ENCODE results near the gene STRBP. TPM values are rescaled to one million over a fixed set of nuclear protein-coding genes. Genes with fewer than 3 reads are reported as not detected.
"Not testable (repeated sequence)": the region's sequence is repeated elsewhere in the genome, so short reads cannot be mapped to it uniquely, and the experiment has no call there.

STRBP gene
- total RNA-seq, 1 donor from 2014 or later = 29.8 TPM

DNA sequence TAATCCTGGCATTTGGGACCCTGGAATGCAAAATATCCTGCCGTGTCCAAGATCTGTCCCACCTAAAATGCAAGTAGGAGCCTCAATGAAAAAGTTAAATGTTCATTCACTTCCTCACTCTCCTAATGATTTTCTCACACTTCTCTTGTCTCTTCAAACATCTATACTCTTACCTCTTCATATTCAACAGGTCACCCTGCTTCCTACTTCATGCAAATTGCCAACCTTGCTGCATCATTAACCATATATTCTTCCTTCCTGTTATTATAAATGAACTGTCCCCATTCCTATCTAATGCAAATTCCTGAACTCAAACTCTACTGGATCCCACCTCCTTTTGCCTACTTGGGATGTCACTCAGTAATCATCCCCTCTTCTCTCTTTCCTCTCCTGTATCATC, 74.4 kb downstream of the STRBP start:
- DNase-seq (ENCODE audit: low spot score) = no peak

- no peak for DNase-seq (ENCODE audit: low spot score)
Observed at GRCh38 chr9:123191680-123192079, 76.7 kb downstream of the STRBP start.

- no peak for DNase-seq (ENCODE audit: low spot score)
Observed at GRCh38 chr9:123191260-123191659, 77.1 kb downstream of the STRBP start.

DNA sequence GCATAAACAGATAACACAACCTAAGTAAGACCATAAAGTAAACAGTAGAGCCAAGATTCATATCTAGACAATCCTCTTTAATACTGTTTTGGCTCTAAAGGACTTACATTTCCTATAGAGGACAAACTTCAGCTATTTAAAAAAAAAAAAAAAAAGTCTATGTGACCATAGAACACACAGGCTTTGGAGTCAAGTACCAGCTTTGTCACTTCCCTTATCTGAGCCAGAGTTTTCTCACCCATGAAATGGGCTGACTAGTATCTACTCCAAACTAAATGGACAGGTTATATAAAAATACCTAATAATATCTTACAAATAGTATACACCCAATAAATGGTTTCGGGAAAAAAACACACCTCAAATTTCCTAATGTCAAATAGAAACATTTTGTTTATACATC, 81.3 kb downstream of the STRBP start:
- DNase-seq (ENCODE audit: low spot score) = no peak

DNA sequence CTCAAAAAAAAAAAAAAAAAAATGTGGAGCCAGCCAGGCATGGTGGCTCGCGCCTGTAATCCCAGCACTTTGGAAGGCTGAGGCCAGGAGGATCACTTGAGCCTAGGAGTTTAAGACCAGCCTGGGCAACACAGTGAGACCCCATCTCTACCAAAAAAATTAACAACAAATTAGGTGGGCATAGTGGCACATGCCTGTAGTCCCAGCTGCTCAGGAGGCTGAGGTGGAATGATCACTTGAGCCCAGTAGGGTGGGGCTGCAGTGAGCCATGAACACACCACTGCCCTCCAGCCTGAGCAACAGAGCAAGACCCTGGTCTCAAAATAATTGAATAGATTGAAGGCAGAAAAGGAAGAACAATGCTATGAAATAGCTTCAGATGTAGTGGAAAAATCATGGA, 82.4 kb downstream of the STRBP start:
- not testable (repeated sequence) for DNase-seq (ENCODE audit: low spot score)

GRCh38 chr9:123176949-123177348, 91.4 kb downstream of the STRBP start:
- DNase-seq (ENCODE audit: low spot score) = no peak

DNA sequence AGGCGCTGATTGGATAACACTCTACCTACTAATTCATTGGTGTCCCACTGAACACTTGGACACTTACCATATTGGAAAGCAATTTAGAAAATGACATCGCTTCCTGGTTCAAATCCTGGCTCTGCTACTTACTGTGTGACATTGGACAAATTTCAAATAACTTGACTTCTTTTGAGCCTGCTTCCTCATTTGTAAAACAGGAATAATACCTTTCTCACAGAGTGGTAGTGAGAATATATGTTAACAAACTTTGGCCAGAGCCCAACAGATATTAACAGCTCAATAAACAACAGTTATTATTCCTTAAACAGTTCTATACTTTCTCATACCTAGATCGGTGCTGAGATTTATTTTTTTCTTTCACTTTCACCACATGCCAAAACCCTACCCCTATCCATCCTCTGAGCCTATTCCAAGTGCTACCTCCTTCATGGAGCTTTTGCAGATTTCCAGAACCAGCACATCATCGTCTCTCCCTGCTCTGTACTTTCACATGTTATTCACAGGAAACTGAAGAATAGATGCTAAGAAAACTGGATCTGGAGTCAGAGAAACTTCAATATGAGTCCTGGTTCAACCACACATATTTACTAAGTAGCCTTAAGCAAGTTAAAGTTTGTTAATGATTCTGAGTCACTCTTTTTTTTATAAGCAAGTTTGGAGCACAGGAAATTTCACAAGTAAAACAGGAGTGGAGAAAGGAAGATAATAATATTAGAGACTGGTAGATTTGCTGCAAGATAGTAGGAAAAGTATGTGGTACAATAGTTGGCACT, 92.3 kb downstream of the STRBP start:
- DNase-seq (ENCODE audit: low spot score) = no peak

GRCh38 chr9:123174887-123175518, 93.4 kb downstream of the STRBP start:
- DNase-seq (ENCODE audit: low spot score) = no peak

GRCh38 chr9:123174079-123174478, 94.3 kb downstream of the STRBP start:
- DNase-seq (ENCODE audit: low spot score) = no peak

- DNase-seq (ENCODE audit: low spot score) = no peak
Observed at GRCh38 chr9:123169926-123170325, 98.5 kb downstream of the STRBP start.

DNA sequence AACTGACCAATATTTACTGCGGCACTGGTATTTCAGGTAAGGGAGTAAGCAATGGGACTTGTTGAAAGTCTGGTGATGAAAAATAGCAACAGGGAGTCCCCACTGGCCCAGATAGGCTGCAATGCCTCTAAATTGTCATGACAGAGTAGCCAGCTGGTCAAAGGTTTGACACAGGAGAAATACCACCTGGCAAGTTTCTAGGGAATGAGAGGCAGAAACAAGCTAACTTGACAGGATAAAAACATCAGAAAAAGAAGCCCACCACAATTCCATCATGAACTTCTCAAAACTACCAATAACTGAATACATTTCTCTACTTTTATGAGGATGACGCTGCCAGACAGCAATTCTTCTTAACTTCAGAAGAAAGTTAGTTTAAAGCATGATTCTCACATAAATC, 99.8 kb downstream of the STRBP start:
- DNase-seq (ENCODE audit: low spot score) = no peak

GRCh38 chr9:123167474-123167873, 100.9 kb downstream of the STRBP start:
- DNase-seq (ENCODE audit: low spot score) = no peak

- DNase-seq (ENCODE audit: low spot score) = no peak
Observed at GRCh38 chr9:123165813-123166212, 102.6 kb downstream of the STRBP start.

GRCh38 chr9:123164285-123164684, 104.1 kb downstream of the STRBP start:
- no peak for DNase-seq (ENCODE audit: low spot score)

GRCh38 chr9:123162791-123163345, 105.5 kb downstream of the STRBP start:
- no peak for DNase-seq (ENCODE audit: low spot score)

DNA sequence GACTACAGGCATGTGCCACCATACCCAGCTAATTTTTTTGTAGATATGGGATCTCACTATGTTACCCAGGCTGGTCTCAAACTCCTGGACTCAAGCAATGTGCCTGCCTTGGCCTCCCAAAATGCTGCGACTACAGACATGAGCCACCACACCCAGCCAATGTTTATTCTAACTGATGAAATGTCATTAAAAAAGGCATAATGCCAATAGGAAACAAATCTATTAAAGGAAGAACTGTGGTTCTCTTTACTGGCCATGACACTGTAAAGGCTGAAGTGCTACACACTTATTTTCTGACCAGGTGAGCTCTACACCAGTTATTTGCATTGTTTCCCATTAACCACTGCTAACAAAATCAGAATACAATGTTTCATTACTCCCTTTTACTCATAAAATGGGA, 106.0 kb downstream of the STRBP start:
- DNase-seq (ENCODE audit: low spot score) = no peak

DNA sequence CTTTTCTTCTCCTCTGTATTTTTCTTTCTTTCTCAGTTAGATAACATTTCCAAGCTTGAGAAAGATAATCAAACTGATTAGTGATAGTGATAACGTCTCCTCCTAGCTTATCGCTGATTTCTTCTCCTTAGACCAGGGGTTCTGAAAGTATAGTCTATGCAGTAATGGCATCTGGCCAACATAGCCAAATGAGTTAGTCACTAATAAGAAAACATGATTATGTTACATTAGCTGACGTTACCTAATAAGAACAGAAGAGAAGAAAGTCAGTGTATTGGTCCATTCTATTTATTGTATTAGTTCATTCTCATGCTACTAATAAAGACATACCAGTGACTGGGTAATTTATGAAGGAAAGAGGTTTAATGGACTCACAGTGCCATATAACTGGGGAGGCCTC, 111.2 kb downstream of the STRBP start:
- no peak for DNase-seq (ENCODE audit: low spot score)

GRCh38 chr9:123150708-123151503, 117.5 kb downstream of the STRBP start:
- no peak for DNase-seq (ENCODE audit: low spot score)

DNA sequence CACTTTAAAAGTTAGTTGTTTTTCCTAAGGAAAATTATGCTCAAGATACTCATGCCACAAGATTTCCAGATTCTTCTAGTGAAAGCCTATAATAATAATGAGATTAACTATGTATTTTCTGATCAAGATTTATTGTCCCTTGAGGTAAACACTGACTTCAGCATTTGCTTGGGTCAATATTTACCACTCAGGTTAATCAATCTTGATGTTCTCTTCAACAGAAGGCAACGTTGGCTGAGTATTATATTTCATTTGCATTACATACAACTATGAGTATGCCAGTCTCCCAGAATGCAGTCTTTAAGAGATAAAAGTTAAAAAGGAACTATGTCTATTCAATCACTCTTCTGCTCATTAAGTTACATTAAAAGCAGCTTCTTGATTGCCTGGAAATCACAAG, 119.3 kb downstream of the STRBP start:
- DNase-seq (ENCODE audit: low spot score) = no peak

DNA sequence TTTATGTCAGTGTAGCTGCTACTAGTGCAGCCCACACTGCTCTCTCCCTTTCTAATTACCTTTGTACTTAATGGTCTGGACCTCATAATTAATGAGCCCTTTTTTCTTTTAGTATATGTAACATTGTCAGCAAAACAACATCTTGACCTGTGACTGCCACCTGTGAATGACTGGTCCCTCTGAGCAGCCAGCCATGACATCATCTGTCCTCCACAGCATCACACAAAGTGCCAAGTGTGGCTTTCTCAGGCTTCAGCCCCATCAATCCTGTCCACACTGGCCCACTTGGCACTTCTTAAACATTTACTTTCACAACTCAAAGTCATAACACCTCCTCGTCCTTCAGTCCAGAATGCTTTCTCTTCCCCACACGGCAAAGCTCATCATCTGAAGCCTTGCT, 130.2 kb downstream of the STRBP start:
- no peak for DNase-seq (ENCODE audit: low spot score)

GRCh38 chr9:123135430-123135829, 133.0 kb downstream of the STRBP start:
- DNase-seq (ENCODE audit: low spot score) = no peak

- no peak for DNase-seq (ENCODE audit: low spot score)
Observed at GRCh38 chr9:123132696-123133095, 135.7 kb downstream of the STRBP start.
